OCI-LY1 (cell line): ENCODE results near the gene DNTT.

Experiments
- EZH2 ChIP-seq: fragments of 200-600 bp; sonication (generic), shearing (Covaris generic); IDR thresholded peaks from 2 replicates; pipeline ENCODE4 v1.8.0; 2017; ENCODE audit warnings: borderline replicate concordance, mixed run types, mild to moderate bottlenecking, antibody characterized with exemption, low read length, moderate library complexity, mixed read lengths
- TF ChIP-seq, protein P1 (sequence below): fragments of 200-600 bp; sonication (generic), shearing (Covaris generic); IDR thresholded peaks from 2 replicates; pipeline ENCODE4 v1.5.1; 2017; ENCODE audit warnings: mild to moderate bottlenecking, antibody characterized with exemption, low read length, moderate library complexity, mixed read lengths

DNA sequence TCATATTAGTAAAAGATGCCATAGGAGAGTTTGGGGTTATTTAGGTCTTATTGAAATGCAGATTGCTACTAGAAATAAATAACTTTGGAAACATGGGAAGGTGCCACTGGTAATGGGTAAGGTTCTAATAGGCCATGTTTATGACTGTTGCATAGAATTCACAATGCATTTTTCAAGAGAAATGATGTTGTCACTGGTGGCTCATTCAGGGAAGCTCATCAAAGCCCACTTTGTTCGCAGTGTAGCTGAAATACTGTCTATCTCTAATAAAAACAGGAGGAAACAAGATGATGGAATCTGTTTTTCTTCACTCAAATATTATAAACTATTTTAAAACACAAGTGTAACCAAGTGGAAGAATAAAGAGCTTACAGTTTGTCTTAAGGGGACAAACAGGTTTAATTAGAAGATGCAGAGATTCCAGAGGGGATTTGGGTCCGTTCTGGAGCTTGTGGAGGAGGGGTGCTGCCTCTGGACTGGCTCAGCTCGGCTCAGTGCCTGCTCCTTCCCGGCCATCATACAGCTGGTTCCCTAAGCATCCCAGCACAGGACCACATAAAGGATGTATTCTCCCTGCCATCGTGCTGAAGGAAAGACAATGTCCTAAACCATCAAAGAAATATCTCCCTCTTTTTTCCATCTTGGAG, 34.2 kb downstream of the DNTT start:
- TF ChIP-seq, protein P1, sequence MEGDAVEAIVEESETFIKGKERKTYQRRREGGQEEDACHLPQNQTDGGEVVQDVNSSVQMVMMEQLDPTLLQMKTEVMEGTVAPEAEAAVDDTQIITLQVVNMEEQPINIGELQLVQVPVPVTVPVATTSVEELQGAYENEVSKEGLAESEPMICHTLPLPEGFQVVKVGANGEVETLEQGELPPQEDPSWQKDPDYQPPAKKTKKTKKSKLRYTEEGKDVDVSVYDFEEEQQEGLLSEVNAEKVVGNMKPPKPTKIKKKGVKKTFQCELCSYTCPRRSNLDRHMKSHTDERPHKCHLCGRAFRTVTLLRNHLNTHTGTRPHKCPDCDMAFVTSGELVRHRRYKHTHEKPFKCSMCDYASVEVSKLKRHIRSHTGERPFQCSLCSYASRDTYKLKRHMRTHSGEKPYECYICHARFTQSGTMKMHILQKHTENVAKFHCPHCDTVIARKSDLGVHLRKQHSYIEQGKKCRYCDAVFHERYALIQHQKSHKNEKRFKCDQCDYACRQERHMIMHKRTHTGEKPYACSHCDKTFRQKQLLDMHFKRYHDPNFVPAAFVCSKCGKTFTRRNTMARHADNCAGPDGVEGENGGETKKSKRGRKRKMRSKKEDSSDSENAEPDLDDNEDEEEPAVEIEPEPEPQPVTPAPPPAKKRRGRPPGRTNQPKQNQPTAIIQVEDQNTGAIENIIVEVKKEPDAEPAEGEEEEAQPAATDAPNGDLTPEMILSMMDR = no peak
- TF ChIP-seq EZH2 = no peak
